SK-N-SH (cell line): ENCODE measurements around the gene TOR2A. TPM values are rescaled to one million over a fixed set of nuclear protein-coding genes. Genes with fewer than 3 reads are reported as not detected.

Source experiments
- CTCF ChIA-PET: fragments of 300-600, 350-600 bp; formaldehyde crosslinking; extraction: SDS; loops from one replicate; lab custom pipeline; 2021; lab: Yijun Ruan, JAX
- POLR2A ChIA-PET: fragments of 350-600 bp; sonication (Branson Sonifier 250); formaldehyde crosslinking; extraction: SDS; loops from one replicate; lab custom pipeline; 2020; ENCODE audit warnings: antibody characterized with exemption, inconsistent platforms; lab: Yijun Ruan, JAX
- DNase-seq: peaks from one replicate; pipeline ENCODE4 v3.0.0; 2012
- H2AFZ ChIP-seq: fragments of 200-600 bp; sonication (generic); 2 replicates; pipeline ENCODE4 v1.8.1; 2016; ENCODE audit warnings: antibody characterized with exemption, mild to moderate bottlenecking, low read depth
- H3F3A ChIP-seq: fragments of 200-600 bp; sonication (generic); replicated peaks from 2 replicates; pipeline ENCODE3; 2016; ENCODE audit warnings: antibody characterized with exemption, mild to moderate bottlenecking; ENCODE audit not compliant: insufficient read depth
- H3K27ac ChIP-seq, 2 experiments: fragments of 200-500 bp in 1 of 2; fragments of 200-600 bp in 1 of 2; sonication (Bioruptor generic) in 1 of 2; sonication (generic), shearing (Covaris generic) in 1 of 2; 2 replicates each; pipeline versions ENCODE4 v1.5.1 to v1.6.1; 2014 to 2016; ENCODE audit warnings: low read depth in 2 of 2, inconsistent platforms in 1 of 2, low read length in 1 of 2, mild to moderate bottlenecking in 1 of 2, mixed read lengths in 1 of 2
- H3K27me3 ChIP-seq: fragments of 200-600 bp; sonication (generic), shearing (Covaris generic); 2 replicates; pipeline ENCODE4 v1.6.1; 2016; ENCODE audit warnings: mixed run types; ENCODE audit not compliant: insufficient read depth
- H3K36me3 ChIP-seq, 2 experiments: fragments of 200-500 bp in 1 of 2; fragments of 200-600 bp in 1 of 2; sonication (Bioruptor generic) in 1 of 2; sonication (generic) in 1 of 2; replicated peaks in 1 of 2; 2 replicates each; pipeline versions ENCODE3 to v1.5.1; 2014 to 2016; ENCODE audit warnings: low read length in 1 of 2, mild to moderate bottlenecking in 1 of 2; ENCODE audit not compliant: insufficient read depth in 2 of 2, control insufficient read depth in 1 of 2
- H3K4me1 ChIP-seq, 2 experiments: fragments of 200-500 bp in 1 of 2; fragments of 200-600 bp in 1 of 2; sonication (Bioruptor generic) in 1 of 2; sonication (generic), shearing (Covaris generic) in 1 of 2; 2 replicates each; pipeline versions ENCODE4 v1.5.1 to v1.6.1; 2014 to 2016; ENCODE audit warnings: low read depth in 1 of 2, low read length in 1 of 2, mixed run types in 1 of 2; ENCODE audit not compliant: insufficient read depth in 2 of 2, control insufficient read depth in 1 of 2
- H3K4me2 ChIP-seq: fragments of 200-600 bp; sonication (generic), shearing (Covaris generic); 2 replicates; pipeline ENCODE4 v1.6.1; 2017; ENCODE audit warnings: mixed run types
- H3K4me3 ChIP-seq, 2 experiments: fragments of 200-500 bp in 1 of 2; fragments of 200-600 bp in 1 of 2; sonication (Bioruptor generic) in 1 of 2; sonication (generic), shearing (Covaris generic) in 1 of 2; 2 replicates each; pipeline versions ENCODE4 v1.5.1 to v1.8.1; 2014 to 2016; ENCODE audit warnings: low read depth in 2 of 2, inconsistent platforms in 1 of 2, low read length in 1 of 2, mild to moderate bottlenecking in 1 of 2, mixed read lengths in 1 of 2, moderate library complexity in 1 of 2
- H3K79me2 ChIP-seq: fragments of 200-600 bp; sonication (generic); 2 replicates; pipeline ENCODE4 v1.8.1; 2017; ENCODE audit warnings: mild to moderate bottlenecking; ENCODE audit not compliant: insufficient read depth
- H3K9ac ChIP-seq: fragments of 200-600 bp; sonication (generic); 2 replicates; pipeline ENCODE4 v1.6.1; 2017; ENCODE audit warnings: mixed run types
- H3K9me2 ChIP-seq: fragments of 200-600 bp; sonication (generic); 2 replicates; pipeline ENCODE4 v1.6.1; 2017; ENCODE audit warnings: mixed run types
- H3K9me3 ChIP-seq: fragments of 200-600 bp; sonication (generic); 2 replicates; pipeline ENCODE4 v1.6.1; 2017; ENCODE audit warnings: mixed run types, mild to moderate bottlenecking, moderate library complexity
- H4K20me1 ChIP-seq: fragments of 200-600 bp; sonication (generic); 2 replicates; pipeline ENCODE4 v1.6.1; 2017; ENCODE audit warnings: mild to moderate bottlenecking, mixed run types; ENCODE audit not compliant: insufficient read depth
- FOXJ3 ChIP-seq: sonication (generic); formaldehyde crosslinking; IDR thresholded peaks from 2 replicates; pipeline ENCODE4 v1.5.1; 2020; ENCODE audit warnings: mild to moderate bottlenecking, missing genetic modification reagents
- IRF3 ChIP-seq: fragments of 150-350 bp; IDR thresholded peaks from 2 replicates; pipeline ENCODE4 v1.6.1; 2016; ENCODE audit warnings: mild to moderate bottlenecking, low read depth, low read length
- RAD21 ChIP-seq: IDR thresholded peaks from 2 replicates; pipeline ENCODE4 v1.6.1; 2012; ENCODE audit warnings: mild to moderate bottlenecking, low read length
- REST ChIP-seq: IDR thresholded peaks from 2 replicates; pipeline ENCODE4 v1.6.1; 2012; ENCODE audit warnings: mild to moderate bottlenecking, low read depth, low read length, moderate library complexity
- USF1 ChIP-seq: IDR thresholded peaks from 2 replicates; pipeline ENCODE4 v1.4.0; 2012; ENCODE audit warnings: low read depth, borderline replicate concordance
- ZBTB33 ChIP-seq: IDR thresholded peaks from 2 replicates; pipeline ENCODE4 v1.4.0; 2012; ENCODE audit warnings: low read depth, borderline replicate concordance
- WGBS: methylation state at CpG from one replicate; pipeline ENCODE4 v1.1.6; 2017; ENCODE audit warnings: low lambda C conversion rate; 5-methylcytosine and 5-hydroxymethylcytosine counted together
- polyA plus RNA-seq, 3 experiments: library from polyadenylated mRNA; depleted of rRNA; stranded (reverse); fragments of >200 nt; gene quantifications; 2 replicates each; pipeline ENCODE4 v1.2.3, GENCODE V29; 2012

Gene TOR2A
- polyA plus RNA-seq, 1 of the 3 experiments (the other 2 are of a cell fraction), result 17.2 TPM

GRCh38 chr9:127753622-127754021, 18.5 kb upstream of the TOR2A start (continued):
- TF ChIP-seq ZBTB33, result no peak
- TF ChIP-seq, all 33 proteins: peak for 0

GRCh38 chr9:127753148-127753547, 18.1 kb upstream of the TOR2A start:
- DNase-seq, result no peak
- peaks cover 0 to 20% of the 10 kb centered on the region in 2 experiments; a peak in 1 of 4 replicates for H3K4me1 ChIP-seq
- H4K20me1 ChIP-seq, result no peaks in the 10 kb centered on the region
- TF ChIP-seq IRF3, result no peak
- TF ChIP-seq FOXJ3 (CRISPR knock-in tag), result no peak
- TF ChIP-seq, all 33 proteins: peak for 0
- WGBS, result 62% methylated on average over 3 of the region's 8 CpGs
- H3K9ac ChIP-seq, result no peak overlapping the region
- CTCF ChIA-PET, result interaction anchor here (1.0 to 4.4 kb wide), 3 partner anchors 18 to 163 kb away, joined by 4 to 28 read pairs (median 4); partner anchors contain the start of gene TOR2A
- H3F3A ChIP-seq, result no peaks in the 10 kb centered on the region
- H3K27ac ChIP-seq, result no peak overlapping the region
- H3K79me2 ChIP-seq, result no peaks in the 10 kb centered on the region
- H2AFZ ChIP-seq, result no peak overlapping the region
- H3K36me3 ChIP-seq, result no peaks in the 10 kb centered on the region
- no peaks in the 10 kb centered on the region for H3K9me2 ChIP-seq
- no peaks in the 10 kb centered on the region for H3K9me3 ChIP-seq
- peaks cover 20% of the 10 kb centered on the region for H3K27me3 ChIP-seq
- POLR2A ChIA-PET, result interaction anchor here (1.1 kb wide), 1 partner anchor 10 kb away, joined by 3 read pairs; no protein-coding TSS in a partner anchor
- H3K4me3 ChIP-seq, result peak overlapping the region in 1 of 2 experiments; percentile 54; a peak in 1 of 4 replicates
- no peak overlapping the region for H3K4me2 ChIP-seq

- Histone ChIP-seq H3K79me2 (no peaks in the 10 kb centered on the region), H4K20me1 (no peaks in the 10 kb centered on the region), H3K4me2 (no peak overlapping the region), H3K4me1 (peaks cover 0 to 20% of the 10 kb centered on the region in 2 experiments; a peak in 1 of 4 replicates), H3K27me3 (peaks cover 20% of the 10 kb centered on the region), H3K9ac (no peak overlapping the region), H3F3A (no peaks in the 10 kb centered on the region), H3K9me2 (no peaks in the 10 kb centered on the region), H3K9me3 (no peaks in the 10 kb centered on the region), H3K27ac (no peak overlapping the region), H3K36me3 (no peaks in the 10 kb centered on the region), H2AFZ (no peak overlapping the region), H3K4me3 (no peak overlapping the region)
- ChIA-PET POLR2A (no interaction called here), CTCF (interaction anchor here (1.2 to 4.4 kb wide), 2 partner anchors 16 to 161 kb away, joined by 3 to 28 read pairs; partner anchors contain the start of gene TOR2A)
- DNase-seq, result no peak
- WGBS, result 70% methylated on average over 10 of the region's 10 CpGs
- TF ChIP-seq USF1 (no peak), REST (peak; percentile 97), RAD21 (no peak)
Measured at GRCh38 chr9:127751269-127752054, 16.4 kb upstream of the TOR2A start.
